HepG2 (cell line): Measurements from ENCODE around the gene BEST2. TPM values are rescaled to one million over a fixed set of nuclear protein-coding genes. Genes with fewer than 3 reads are reported as not detected.

Source experiments
- CBX1 ChIP-seq: IDR thresholded peaks from one replicate; pipeline ENCODE4 v1.6.1; 2016; ENCODE audit warnings: antibody characterized with exemption, low read depth
- HOXA7 ChIP-seq: sonication (generic); formaldehyde crosslinking; IDR thresholded peaks from 2 replicates; pipeline ENCODE4 v1.8.1; 2022; ENCODE audit warnings: mild to moderate bottlenecking, missing genetic modification reagents, moderate library complexity
- KAT7 ChIP-seq: IDR thresholded peaks from 2 replicates; pipeline ENCODE4 v1.6.1; 2018; ENCODE audit warnings: borderline replicate concordance, missing compliant biosample characterization
- KDM5B ChIP-seq: sonication (generic); formaldehyde crosslinking; IDR thresholded peaks from 2 replicates; pipeline ENCODE4 v1.4.0; 2020; ENCODE audit warnings: missing genetic modification reagents, mild to moderate bottlenecking, borderline replicate concordance
- MAFK ChIP-seq, 2 experiments: IDR thresholded peaks in 1 of 2; conservative IDR thresholded peaks in 1 of 2; 2 replicates each; pipeline ENCODE4 v1.6.1; 2011; ENCODE audit warnings: improper control_type of control experiment in 2 of 2, low read length in 2 of 2
- MBD4 ChIP-seq: IDR thresholded peaks from 2 replicates; pipeline ENCODE4 v1.6.1; 2012; ENCODE audit warnings: low read length, inconsistent platforms, borderline replicate concordance
- NCOA5 ChIP-seq: sonication (generic); formaldehyde crosslinking; IDR thresholded peaks from 2 replicates; pipeline ENCODE4 v1.4.0; 2020; ENCODE audit warnings: missing genetic modification reagents
- RBM22 ChIP-seq: fragments of 200-400 bp; formaldehyde crosslinking; optimal IDR thresholded peaks from 2 replicates; pipeline ENCODE3; 2017; ENCODE audit warnings: mild to moderate bottlenecking, low read length, moderate library complexity
- RXRB ChIP-seq: IDR thresholded peaks from 2 replicates; pipeline ENCODE4 v1.6.1; 2016; ENCODE audit warnings: borderline replicate concordance, missing genetic modification reagents, missing compliant biosample characterization
- TCF12 ChIP-seq, 2 experiments: fragments of 450-650 bp in 1 of 2; sonication (generic) in 1 of 2; formaldehyde crosslinking in 1 of 2; IDR thresholded peaks; 2 replicates each; pipeline versions ENCODE4 v1.6.1 to v1.8.0; 2017 to 2022; ENCODE audit warnings: antibody characterized with exemption in 1 of 2, mild to moderate bottlenecking in 1 of 2, missing genetic modification reagents in 1 of 2, moderate library complexity in 1 of 2
- ZNF160 ChIP-seq: sonication (generic); formaldehyde crosslinking; IDR thresholded peaks from 2 replicates; pipeline ENCODE4 v1.8.0; 2022; ENCODE audit warnings: mild to moderate bottlenecking, inconsistent platforms, missing genetic modification reagents
- ZNF260 ChIP-seq: sonication (generic); formaldehyde crosslinking; IDR thresholded peaks from 2 replicates; pipeline ENCODE4 v1.4.0; 2020; ENCODE audit warnings: missing genetic modification reagents, low read depth, mild to moderate bottlenecking, borderline replicate concordance
- ZNF263 ChIP-seq: sonication (generic); formaldehyde crosslinking; IDR thresholded peaks from 2 replicates; pipeline ENCODE4 v1.4.0; 2020; ENCODE audit warnings: missing genetic modification reagents
- ZNF329 ChIP-seq: sonication (generic); formaldehyde crosslinking; IDR thresholded peaks from 2 replicates; pipeline ENCODE4 v1.9.0; 2021; ENCODE audit warnings: low read depth, mild to moderate bottlenecking, missing genetic modification reagents
- ZNF335 ChIP-seq: sonication (generic); formaldehyde crosslinking; IDR thresholded peaks from 2 replicates; pipeline ENCODE4 v1.4.0; 2020; ENCODE audit warnings: missing genetic modification reagents
- ZNF572 ChIP-seq: sonication (generic); formaldehyde crosslinking; IDR thresholded peaks from 2 replicates; pipeline ENCODE4 v1.5.1; 2020; ENCODE audit warnings: mild to moderate bottlenecking, missing genetic modification reagents
- ZNF775 ChIP-seq: sonication (generic); formaldehyde crosslinking; IDR thresholded peaks from 2 replicates; pipeline ENCODE4 v1.4.0; 2020; ENCODE audit warnings: missing genetic modification reagents, mild to moderate bottlenecking, moderate library complexity, borderline replicate concordance
- polyA plus RNA-seq, 8 experiments: library from polyadenylated mRNA; depleted of rRNA in 3 of 8; stranded (reverse) in 7 of 8; unstranded in 1 of 8; fragments of >200 nt; fragmentation: Illumina TruSeq in 4 of 8; extraction: Trizol in 4 of 8; gene quantifications; 2 replicates each; pipeline versions ENCODE4 v1.2.1 to v1.2.3, GENCODE V29; 2011 to 2016; ENCODE audit warnings: low read depth in 4 of 8, missing spikeins in 1 of 8, mixed read lengths in 1 of 8; ENCODE audit not compliant: insufficient read depth in 1 of 8
- total RNA-seq, 5 experiments: library from RNA; depleted of rRNA; stranded (reverse); fragments of >200 nt; fragmentation: Illumina TruSeq; extraction: Trizol; gene quantifications; 2 replicates each; pipeline ENCODE4 v1.2.3, GENCODE V29; 2016; ENCODE audit warnings: low read depth in 1 of 5
- TF ChIP-seq, protein P1 (sequence below): sonication (generic); formaldehyde crosslinking; conservative IDR thresholded peaks from 2 replicates; pipeline ENCODE4 v1.5.0; 2020; ENCODE audit warnings: missing genetic modification reagents
- TF ChIP-seq, protein P2 (sequence below): sonication (generic); formaldehyde crosslinking; IDR thresholded peaks from 2 replicates; pipeline ENCODE4 v1.4.0; 2020; ENCODE audit warnings: missing genetic modification reagents, borderline replicate concordance
- TF ChIP-seq, protein P3 (sequence below): sonication (generic); formaldehyde crosslinking; IDR thresholded peaks from 2 replicates; pipeline ENCODE4 v1.4.0; 2020; ENCODE audit warnings: missing genetic modification reagents
- TF ChIP-seq, protein P4 (sequence below): sonication (generic); formaldehyde crosslinking; IDR thresholded peaks from 2 replicates; pipeline ENCODE4 v1.5.0; 2020; ENCODE audit warnings: mild to moderate bottlenecking, missing genetic modification reagents
- TF ChIP-seq, protein P5 (sequence below): sonication (generic); formaldehyde crosslinking; IDR thresholded peaks from 2 replicates; pipeline ENCODE4 v1.8.0; 2022; ENCODE audit warnings: missing genetic modification reagents, mild to moderate bottlenecking, inconsistent platforms, borderline replicate concordance

Gene BEST2
- total and polyA plus RNA-seq, 2 of the 13 experiments (the other 11 are each of a cell fraction or from before 2014, with no cell fraction given) = not detected

DNA sequence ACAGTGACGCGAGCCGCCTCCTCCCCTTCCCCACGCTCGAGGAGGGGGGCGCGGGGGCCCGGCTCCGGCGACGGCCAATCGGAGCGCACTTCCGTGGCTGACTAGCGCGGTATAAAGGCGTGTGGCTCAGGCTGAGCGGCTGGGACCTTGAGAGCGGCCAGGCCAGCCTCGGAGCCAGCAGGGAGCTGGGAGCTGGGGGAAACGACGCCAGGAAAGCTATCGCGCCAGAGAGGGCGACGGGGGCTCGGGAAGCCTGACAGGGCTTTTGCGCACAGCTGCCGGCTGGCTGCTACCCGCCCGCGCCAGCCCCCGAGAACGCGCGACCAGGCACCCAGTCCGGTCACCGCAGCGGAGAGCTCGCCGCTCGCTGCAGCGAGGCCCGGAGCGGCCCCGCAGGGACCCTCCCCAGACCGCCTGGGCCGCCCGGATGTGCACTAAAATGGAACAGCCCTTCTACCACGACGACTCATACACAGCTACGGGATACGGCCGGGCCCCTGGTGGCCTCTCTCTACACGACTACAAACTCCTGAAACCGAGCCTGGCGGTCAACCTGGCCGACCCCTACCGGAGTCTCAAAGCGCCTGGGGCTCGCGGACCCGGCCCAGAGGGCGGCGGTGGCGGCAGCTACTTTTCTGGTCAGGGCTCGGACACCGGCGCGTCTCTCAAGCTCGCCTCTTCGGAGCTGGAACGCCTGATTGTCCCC, 39.9 kb downstream of the BEST2 start, which contains the start of gene JUNB (continued):
- TF ChIP-seq ZNF335 (CRISPR knock-in tag) (peak; percentile 89; the same call in 1 of the 2 replicates), NCOA5 (CRISPR knock-in tag) (no peak), MBD4 (no peak), CBX1 (peak; percentile 98), ZNF260 (no peak), ZNF572 (CRISPR knock-in tag) (no peak; the same call in 1 of the 2 replicates), MAFK (conservative IDR thresholded peaks at IDR 0.05 in 1 of 2, IDR thresholded peaks at IDR 0.05 in 1 of 2; ENCODE audit: low read length in 2 of 2) (no peak), TCF12 (IDR thresholded peaks at IDR 0.05) (no peak), TCF12 (CRISPR knock-in tag; IDR thresholded peaks at IDR 0.05) (no peak), RBM22 (peak; percentile 70), KAT7 (CRISPR knock-in tag) (no peak), ZNF160 (CRISPR knock-in tag) (no peak), ZNF263 (CRISPR knock-in tag) (no peak), HOXA7 (no peak), ZNF329 (CRISPR knock-in tag) (peak; percentile 79; the same call in 1 of the 2 replicates), ZNF775 (CRISPR knock-in tag) (no peak), RXRB (CRISPR knock-in tag) (peak; percentile 76; the same call in 1 of the 2 replicates), KDM5B (CRISPR knock-in tag) (peak; percentile 48; the same call in 1 of the 2 replicates)
- TF ChIP-seq, protein P1, sequence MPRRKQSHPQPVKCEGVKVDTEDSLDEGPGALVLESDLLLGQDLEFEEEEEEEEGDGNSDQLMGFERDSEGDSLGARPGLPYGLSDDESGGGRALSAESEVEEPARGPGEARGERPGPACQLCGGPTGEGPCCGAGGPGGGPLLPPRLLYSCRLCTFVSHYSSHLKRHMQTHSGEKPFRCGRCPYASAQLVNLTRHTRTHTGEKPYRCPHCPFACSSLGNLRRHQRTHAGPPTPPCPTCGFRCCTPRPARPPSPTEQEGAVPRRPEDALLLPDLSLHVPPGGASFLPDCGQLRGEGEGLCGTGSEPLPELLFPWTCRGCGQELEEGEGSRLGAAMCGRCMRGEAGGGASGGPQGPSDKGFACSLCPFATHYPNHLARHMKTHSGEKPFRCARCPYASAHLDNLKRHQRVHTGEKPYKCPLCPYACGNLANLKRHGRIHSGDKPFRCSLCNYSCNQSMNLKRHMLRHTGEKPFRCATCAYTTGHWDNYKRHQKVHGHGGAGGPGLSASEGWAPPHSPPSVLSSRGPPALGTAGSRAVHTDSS (CRISPR knock-in tag) = no peak
- TF ChIP-seq, protein P2, sequence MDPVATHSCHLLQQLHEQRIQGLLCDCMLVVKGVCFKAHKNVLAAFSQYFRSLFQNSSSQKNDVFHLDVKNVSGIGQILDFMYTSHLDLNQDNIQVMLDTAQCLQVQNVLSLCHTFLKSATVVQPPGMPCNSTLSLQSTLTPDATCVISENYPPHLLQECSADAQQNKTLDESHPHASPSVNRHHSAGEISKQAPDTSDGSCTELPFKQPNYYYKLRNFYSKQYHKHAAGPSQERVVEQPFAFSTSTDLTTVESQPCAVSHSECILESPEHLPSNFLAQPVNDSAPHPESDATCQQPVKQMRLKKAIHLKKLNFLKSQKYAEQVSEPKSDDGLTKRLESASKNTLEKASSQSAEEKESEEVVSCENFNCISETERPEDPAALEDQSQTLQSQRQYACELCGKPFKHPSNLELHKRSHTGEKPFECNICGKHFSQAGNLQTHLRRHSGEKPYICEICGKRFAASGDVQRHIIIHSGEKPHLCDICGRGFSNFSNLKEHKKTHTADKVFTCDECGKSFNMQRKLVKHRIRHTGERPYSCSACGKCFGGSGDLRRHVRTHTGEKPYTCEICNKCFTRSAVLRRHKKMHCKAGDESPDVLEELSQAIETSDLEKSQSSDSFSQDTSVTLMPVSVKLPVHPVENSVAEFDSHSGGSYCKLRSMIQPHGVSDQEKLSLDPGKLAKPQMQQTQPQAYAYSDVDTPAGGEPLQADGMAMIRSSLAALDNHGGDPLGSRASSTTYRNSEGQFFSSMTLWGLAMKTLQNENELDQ (CRISPR knock-in tag) = no peak
- TF ChIP-seq, protein P3, sequence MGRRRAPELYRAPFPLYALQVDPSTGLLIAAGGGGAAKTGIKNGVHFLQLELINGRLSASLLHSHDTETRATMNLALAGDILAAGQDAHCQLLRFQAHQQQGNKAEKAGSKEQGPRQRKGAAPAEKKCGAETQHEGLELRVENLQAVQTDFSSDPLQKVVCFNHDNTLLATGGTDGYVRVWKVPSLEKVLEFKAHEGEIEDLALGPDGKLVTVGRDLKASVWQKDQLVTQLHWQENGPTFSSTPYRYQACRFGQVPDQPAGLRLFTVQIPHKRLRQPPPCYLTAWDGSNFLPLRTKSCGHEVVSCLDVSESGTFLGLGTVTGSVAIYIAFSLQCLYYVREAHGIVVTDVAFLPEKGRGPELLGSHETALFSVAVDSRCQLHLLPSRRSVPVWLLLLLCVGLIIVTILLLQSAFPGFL = no peak
- TF ChIP-seq, protein P4, sequence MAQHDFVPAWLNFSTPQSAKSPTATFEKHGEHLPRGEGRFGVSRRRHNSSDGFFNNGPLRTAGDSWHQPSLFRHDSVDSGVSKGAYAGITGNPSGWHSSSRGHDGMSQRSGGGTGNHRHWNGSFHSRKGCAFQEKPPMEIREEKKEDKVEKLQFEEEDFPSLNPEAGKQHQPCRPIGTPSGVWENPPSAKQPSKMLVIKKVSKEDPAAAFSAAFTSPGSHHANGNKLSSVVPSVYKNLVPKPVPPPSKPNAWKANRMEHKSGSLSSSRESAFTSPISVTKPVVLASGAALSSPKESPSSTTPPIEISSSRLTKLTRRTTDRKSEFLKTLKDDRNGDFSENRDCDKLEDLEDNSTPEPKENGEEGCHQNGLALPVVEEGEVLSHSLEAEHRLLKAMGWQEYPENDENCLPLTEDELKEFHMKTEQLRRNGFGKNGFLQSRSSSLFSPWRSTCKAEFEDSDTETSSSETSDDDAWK (CRISPR knock-in tag) = no peak
- TF ChIP-seq, protein P5, sequence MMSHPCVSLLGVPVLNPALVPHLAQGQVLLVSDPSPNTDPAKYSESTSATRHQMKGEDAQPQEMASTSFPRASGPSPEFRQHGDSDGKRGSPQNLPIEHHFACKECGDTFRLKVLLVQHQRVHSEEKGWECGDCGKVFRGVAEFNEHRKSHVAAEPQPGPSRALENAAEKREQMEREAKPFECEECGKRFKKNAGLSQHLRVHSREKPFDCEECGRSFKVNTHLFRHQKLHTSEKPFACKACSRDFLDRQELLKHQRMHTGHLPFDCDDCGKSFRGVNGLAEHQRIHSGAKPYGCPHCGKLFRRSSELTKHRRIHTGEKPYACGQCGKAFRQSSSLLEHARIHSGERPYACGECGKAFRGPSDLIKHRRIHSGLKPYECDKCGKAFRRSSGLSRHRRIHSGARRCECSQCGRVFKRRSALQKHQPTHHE (CRISPR knock-in tag) = no peak
